ENCODE results near the gene HEATR5A.
A peak's percentile ranks its signal among the peaks of the same experiment; 100 is the strongest.
"Not testable (repeated sequence)": the region's sequence is repeated elsewhere in the genome, so short reads cannot be mapped to it uniquely, and the experiment has no call there.

Gene HEATR5A

GRCh38 chr14:31388687-31389413 is 31.5 kb downstream of the HEATR5A start:
- DNase-seq = peak in 3 of 4 experiments; percentile 1 to 25 (median 13)

- no peak for DNase-seq
Observed at GRCh38 chr14:31387091-31387490, 33.3 kb downstream of the HEATR5A start.

GRCh38 chr14:31386271-31386670 is 34.1 kb downstream of the HEATR5A start:
- DNase-seq = no peak

GRCh38 chr14:31382221-31382620 is 38.1 kb downstream of the HEATR5A start:
- DNase-seq = no peak

GRCh38 chr14:31380106-31380505 is 40.2 kb downstream of the HEATR5A start:
- no peak for DNase-seq

- not testable (repeated sequence) for DNase-seq
Observed at GRCh38 chr14:31379125-31379947, 41.0 kb downstream of the HEATR5A start.

- no peak for DNase-seq
Observed at GRCh38 chr14:31377433-31377832, 42.9 kb downstream of the HEATR5A start.

GRCh38 chr14:31371646-31372045 is 48.7 kb downstream of the HEATR5A start:
- DNase-seq = peak; percentile 29 to 71 (median 56)

- no peak for DNase-seq
Observed at GRCh38 chr14:31363331-31364073, 56.8 kb downstream of the HEATR5A start.

GRCh38 chr14:31362746-31363145 is 57.6 kb downstream of the HEATR5A start:
- no peak for DNase-seq

GRCh38 chr14:31361761-31362160 is 58.6 kb downstream of the HEATR5A start:
- not testable (repeated sequence) for DNase-seq

GRCh38 chr14:31360919-31361662 is 59.3 kb downstream of the HEATR5A start:
- DNase-seq = no peak

GRCh38 chr14:31357279-31357678 is 63.1 kb downstream of the HEATR5A start:
- peak; percentile 10 to 70 (median 52) for DNase-seq

- no peak for DNase-seq
Observed at GRCh38 chr14:31346097-31346496, 74.3 kb downstream of the HEATR5A start.

- no peak for DNase-seq
Observed at GRCh38 chr14:31341280-31341679, 79.1 kb downstream of the HEATR5A start.

- DNase-seq = no peak
Observed at GRCh38 chr14:31340297-31341063, 79.9 kb downstream of the HEATR5A start.

GRCh38 chr14:31339743-31340142 is 80.6 kb downstream of the HEATR5A start:
- DNase-seq = no peak

GRCh38 chr14:31337331-31337730 is 83.0 kb downstream of the HEATR5A start:
- DNase-seq = no peak

GRCh38 chr14:31336646-31337045 is 83.7 kb downstream of the HEATR5A start:
- DNase-seq = peak in 3 of 4 experiments; percentile 15 to 75 (median 74)

GRCh38 chr14:31331395-31331794 is 89.0 kb downstream of the HEATR5A start:
- DNase-seq = not testable (repeated sequence)

GRCh38 chr14:31329876-31330521 is 90.4 kb downstream of the HEATR5A start:
- DNase-seq = not testable (repeated sequence)

Measured in suppressor macrophage (primary cell).